PC-9 (cell line): ENCODE results near the gene TMEM53. TPM values are rescaled to one million over a fixed set of nuclear protein-coding genes. Genes with fewer than 3 reads are reported as not detected.

Experiments used
- BruUV-seq: library from RNA; stranded (reverse); fragments of 400-500 nt; replicated peaks from 2 replicates; lab custom pipeline; 2021; lab: Mats Ljungman, UMichigan
- CTCF ChIA-PET: fragments of 300-600 bp; sonication (Branson Sonifier 250); formaldehyde crosslinking; loops from one replicate; lab custom pipeline; 2022; ENCODE audit warnings: antibody characterized with exemption; lab: Charles Lee
- POLR2A ChIA-PET: fragments of 300-600 bp; sonication (Branson Sonifier 250); formaldehyde crosslinking; loops from one replicate; lab custom pipeline; 2022; ENCODE audit warnings: antibody characterized with exemption; ENCODE audit not compliant: unreplicated experiment; lab: Charles Lee
- DNase-seq, 2 experiments: peaks; one replicate each; pipeline versions ENCODE4 v3.0.0 to v3.0.0-alpha.2; 2015 to 2022; ENCODE audit warnings: mixed read lengths in 1 of 2
- H2AFZ ChIP-seq: fragments of 200-600 bp; sonication (generic); 2 replicates; pipeline ENCODE4 v1.8.1; 2017; ENCODE audit warnings: antibody characterized with exemption
- H3F3A ChIP-seq: fragments of 200-600 bp; sonication (generic); 2 replicates; pipeline ENCODE4 v1.8.1; 2017; ENCODE audit warnings: antibody characterized with exemption, mild to moderate bottlenecking, low read depth; ENCODE audit not compliant: insufficient read depth
- H3K27ac ChIP-seq: fragments of 200-600 bp; sonication (generic); 2 replicates; pipeline ENCODE4 v1.6.1; 2016; ENCODE audit warnings: mixed run types
- H3K27me3 ChIP-seq: fragments of 200-600 bp; sonication (generic); 2 replicates; pipeline ENCODE4 v1.6.1; 2016; ENCODE audit warnings: low read depth, mixed run types; ENCODE audit not compliant: insufficient read depth
- H3K36me3 ChIP-seq: fragments of 200-600 bp; sonication (generic); 2 replicates; pipeline ENCODE4 v1.6.1; 2016; ENCODE audit warnings: low read depth, mixed run types
- H3K4me1 ChIP-seq: fragments of 200-600 bp; sonication (generic); replicated peaks from 2 replicates; pipeline ENCODE4 v1.6.1; 2016; ENCODE audit warnings: mixed run types; ENCODE audit not compliant: insufficient read depth
- H3K4me2 ChIP-seq: fragments of 200-600 bp; sonication (generic); 2 replicates; pipeline ENCODE4 v1.6.1; 2017; ENCODE audit warnings: mixed run types
- H3K4me3 ChIP-seq: fragments of 200-600 bp; sonication (generic); 2 replicates; pipeline ENCODE4 v1.6.1; 2016; ENCODE audit warnings: mixed run types
- H3K79me2 ChIP-seq: fragments of 200-600 bp; sonication (generic); 2 replicates; pipeline ENCODE4 v1.6.1; 2017; ENCODE audit warnings: low read depth, mixed run types
- H3K9me2 ChIP-seq: fragments of 200-600 bp; sonication (generic); 2 replicates; pipeline ENCODE4 v1.8.1; 2017; ENCODE audit warnings: mild to moderate bottlenecking; ENCODE audit not compliant: insufficient read depth
- H3K9me3 ChIP-seq: fragments of 200-600 bp; sonication (generic); 2 replicates; pipeline ENCODE4 v1.8.1; 2016; ENCODE audit warnings: low read depth; ENCODE audit not compliant: insufficient read depth
- H4K20me1 ChIP-seq: fragments of 200-600 bp; sonication (generic); 2 replicates; pipeline ENCODE4 v1.8.1; 2017; ENCODE audit not compliant: insufficient read depth
- EZH2 ChIP-seq: fragments of 200-600 bp; sonication (generic); IDR thresholded peaks from 2 replicates; pipeline ENCODE4 v1.8.0; 2017; ENCODE audit warnings: antibody characterized with exemption, low read depth
- intact Hi-C: fragments of 100-400 bp; cut with micrococcal nuclease; formaldehyde crosslinking; loops from one replicate; pipeline ENCODE4 v1.10.0; 2022; ENCODE audit not compliant: unreplicated experiment
- total RNA-seq: library from RNA; stranded (reverse); gene quantifications from 2 replicates; pipeline ENCODE4 v1.2.3, GENCODE V29; 2021
- TF ChIP-seq, protein P1 (sequence below): fragments of 200-600 bp; sonication (generic); conservative IDR thresholded peaks from 2 replicates; pipeline ENCODE4 v1.6.1; 2017; ENCODE audit warnings: mixed run types, antibody characterized with exemption, mild to moderate bottlenecking, moderate library complexity

TMEM53 gene
- total RNA-seq, 1 experiment from 2014 or later: 36.1 TPM

DNA sequence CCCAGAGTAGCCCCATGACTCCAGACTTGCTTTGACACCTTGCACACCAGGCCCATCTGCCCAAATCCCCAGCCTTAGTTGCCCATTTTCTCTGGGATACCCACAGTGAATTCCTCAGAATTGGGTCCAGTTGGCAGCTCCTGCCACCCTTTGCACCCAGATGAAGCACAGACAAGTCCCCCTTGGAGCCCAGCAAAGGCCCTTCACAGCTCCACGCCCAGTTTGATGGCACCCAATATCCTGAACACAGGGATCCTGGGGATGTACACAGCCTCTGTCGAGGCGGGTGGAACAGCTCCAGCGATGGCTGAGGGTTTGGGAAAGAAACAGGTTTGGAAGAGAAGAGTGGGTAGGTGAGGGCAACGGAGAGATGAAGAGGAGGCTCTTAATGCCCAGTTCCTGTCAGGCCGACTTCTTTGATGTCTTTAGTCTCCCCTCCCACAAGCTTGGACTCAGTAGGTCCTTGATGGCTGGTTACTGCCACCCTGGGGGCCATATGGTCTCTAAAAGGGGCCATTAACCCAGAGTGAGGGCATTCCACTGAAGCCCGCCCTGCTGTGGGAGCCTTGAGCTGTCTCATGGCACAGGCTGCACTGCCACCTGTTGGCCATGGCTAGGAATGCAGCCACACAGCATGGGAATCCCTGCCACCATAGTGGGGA lies 21.7 kb downstream of the TMEM53 start:
- POLR2A ChIA-PET: interaction anchor here (0.5 to 0.6 kb wide), 3 partner anchors 51 to 570 kb away, joined by 4 to 14 read pairs (median 4); no protein-coding TSS in a partner anchor
- BruUV-seq: no TSS peak
- H3K27ac ChIP-seq: no peak overlapping the region

GRCh38 chr1:44651069-44651468 lies 23.2 kb downstream of the TMEM53 start:
- no TSS peak for BruUV-seq
- Histone ChIP-seq H3K79me2 (no peaks in the 10 kb centered on the region), H4K20me1 (no peaks in the 10 kb centered on the region; the same call in 1 of the 2 replicates), H3K4me2 (no peak overlapping the region), H3K4me3 (no peak overlapping the region), H3K27me3 (no peaks in the 10 kb centered on the region), H3K9me3 (no peaks in the 10 kb centered on the region), H2AFZ (no peak overlapping the region), H3F3A (peaks cover 10% of the 10 kb centered on the region; the same call in 1 of the 2 replicates), H3K4me1 (no peaks in the 10 kb centered on the region), H3K9me2 (no peaks in the 10 kb centered on the region), H3K36me3 (no peaks in the 10 kb centered on the region), H3K27ac (no peak overlapping the region)
- ChIA-PET CTCF (interaction anchor here (0.6 kb wide), 3 partner anchors 9 to 434 kb away, joined by 3 to 9 read pairs (median 5); no protein-coding TSS in a partner anchor), POLR2A (no interaction called here)
- TF ChIP-seq, protein P1, sequence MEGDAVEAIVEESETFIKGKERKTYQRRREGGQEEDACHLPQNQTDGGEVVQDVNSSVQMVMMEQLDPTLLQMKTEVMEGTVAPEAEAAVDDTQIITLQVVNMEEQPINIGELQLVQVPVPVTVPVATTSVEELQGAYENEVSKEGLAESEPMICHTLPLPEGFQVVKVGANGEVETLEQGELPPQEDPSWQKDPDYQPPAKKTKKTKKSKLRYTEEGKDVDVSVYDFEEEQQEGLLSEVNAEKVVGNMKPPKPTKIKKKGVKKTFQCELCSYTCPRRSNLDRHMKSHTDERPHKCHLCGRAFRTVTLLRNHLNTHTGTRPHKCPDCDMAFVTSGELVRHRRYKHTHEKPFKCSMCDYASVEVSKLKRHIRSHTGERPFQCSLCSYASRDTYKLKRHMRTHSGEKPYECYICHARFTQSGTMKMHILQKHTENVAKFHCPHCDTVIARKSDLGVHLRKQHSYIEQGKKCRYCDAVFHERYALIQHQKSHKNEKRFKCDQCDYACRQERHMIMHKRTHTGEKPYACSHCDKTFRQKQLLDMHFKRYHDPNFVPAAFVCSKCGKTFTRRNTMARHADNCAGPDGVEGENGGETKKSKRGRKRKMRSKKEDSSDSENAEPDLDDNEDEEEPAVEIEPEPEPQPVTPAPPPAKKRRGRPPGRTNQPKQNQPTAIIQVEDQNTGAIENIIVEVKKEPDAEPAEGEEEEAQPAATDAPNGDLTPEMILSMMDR: no peak
- no peak for TF ChIP-seq EZH2
- no peak for DNase-seq
- intact Hi-C loops: loop anchor here (5.0 kb wide), 1 partner anchor 644 kb away; no protein-coding TSS in a partner anchor

More for the DNA sequence above, 21.7 kb downstream of the TMEM53 start:
- Histone ChIP-seq H3K4me1 (no peaks in the 10 kb centered on the region), H3K4me2 (no peak overlapping the region), H3K9me2 (no peaks in the 10 kb centered on the region), H3F3A (peaks cover 10% of the 10 kb centered on the region; the same call in 1 of the 2 replicates), H3K4me3 (no peak overlapping the region), H2AFZ (no peak overlapping the region), H4K20me1 (no peaks in the 10 kb centered on the region; the same call in 1 of the 2 replicates), H3K36me3 (no peaks in the 10 kb centered on the region), H3K27me3 (no peaks in the 10 kb centered on the region), H3K79me2 (no peaks in the 10 kb centered on the region), H3K9me3 (no peaks in the 10 kb centered on the region)
- intact Hi-C loops: loop anchor here (1.0 to 5.0 kb wide), 6 partner anchors 44 to 645 kb away; no protein-coding TSS in a partner anchor
- DNase-seq: peak; percentile 50 to 79
- TF ChIP-seq EZH2: no peak
- TF ChIP-seq, protein P1: peak; percentile 95
- CTCF ChIA-PET: interaction anchor here (0.5 to 2.0 kb wide), 11 partner anchors 12 to 437 kb away, joined by 3 to 13 read pairs (median 6); partner anchors contain the start of genes ARMH1 and TMEM53

- POLR2A ChIA-PET: no interaction called here
- Histone ChIP-seq H2AFZ (no peak overlapping the region), H4K20me1 (no peaks in the 10 kb centered on the region; the same call in 1 of the 2 replicates), H3K27me3 (no peaks in the 10 kb centered on the region), H3K4me2 (no peak overlapping the region), H3K36me3 (no peaks in the 10 kb centered on the region; the same call in 1 of the 2 replicates), H3K9me3 (no peaks in the 10 kb centered on the region), H3F3A (peaks cover 10% of the 10 kb centered on the region; the same call in 1 of the 2 replicates), H3K4me3 (no peak overlapping the region), H3K4me1 (no peaks in the 10 kb centered on the region), H3K27ac (no peak overlapping the region), H3K9me2 (no peaks in the 10 kb centered on the region), H3K79me2 (no peaks in the 10 kb centered on the region)
- no peak for TF ChIP-seq EZH2
- TF ChIP-seq, protein P1: no peak
- BruUV-seq: no TSS peak
- CTCF ChIA-PET: interaction anchor here (0.6 kb wide), 1 partner anchor 433 kb away, joined by 5 read pairs; no protein-coding TSS in a partner anchor
- intact Hi-C loops: loop anchor here (5.0 kb wide), 1 partner anchor 643 kb away; no protein-coding TSS in a partner anchor
- DNase-seq: no peak
These were observed 24.0 kb downstream of the TMEM53 start for GRCh38 chr1:44650159-44650831.
